CD4-positive, alpha-beta T cell (primary cell): Measurements from ENCODE around the gene TSPAN1. TPM values are rescaled to one million over a fixed set of nuclear protein-coding genes. Genes with fewer than 3 reads are reported as not detected.

Source experiments
- ATAC-seq: fragments of 200-7000 bp; cut with Tn5 transposase; one replicate; pipeline ENCODE4 v1.10.0; 2022; ENCODE audit warnings: mild to moderate bottlenecking; ENCODE audit not compliant: poor library complexity
- CTCF ChIA-PET: fragments of 350-600 bp; sonication (Branson Sonifier 250); formaldehyde crosslinking; loops from one replicate; lab custom pipeline; 2021; ENCODE audit warnings: antibody characterized with exemption, inconsistent platforms; lab: Charles Lee
- POLR2A ChIA-PET: fragments of 350-600 bp; sonication (Branson Sonifier 250); formaldehyde crosslinking; loops from one replicate; lab custom pipeline; 2021; ENCODE audit warnings: antibody characterized with exemption, inconsistent platforms; lab: Charles Lee
- DNase-seq, 14 experiments: peaks; one replicate each; pipeline ENCODE4 v3.0.0-alpha.2; 2013 to 2020; ENCODE audit warnings: mixed read lengths in 2 of 14
- H3K27ac ChIP-seq, 2 donors: one replicate each; pipeline versions ENCODE4 v1.5.1 to v1.7.0; 2013; ENCODE audit warnings: low read length in 2 of 2, low read depth in 1 of 2, mild to moderate bottlenecking in 1 of 2
- H3K27me3 ChIP-seq, 2 experiments: 1 replicate in 1 of 2; 2 replicates in 1 of 2; pipeline versions ENCODE4 v1.6.1 to v1.7.0; 2013; ENCODE audit warnings: low read length in 2 of 2, control low read depth in 1 of 2, mild to moderate bottlenecking in 1 of 2, moderate library complexity in 1 of 2; ENCODE audit not compliant: insufficient read depth in 2 of 2, control insufficient read depth in 1 of 2
- H3K36me3 ChIP-seq: one replicate; pipeline ENCODE4 v1.6.1; 2013; ENCODE audit warnings: low read length, control low read depth; ENCODE audit not compliant: insufficient read depth
- H3K4me1 ChIP-seq: one replicate; pipeline ENCODE4 v1.6.1; 2013; ENCODE audit warnings: low read length, control low read depth; ENCODE audit not compliant: insufficient read depth
- H3K4me3 ChIP-seq: one replicate; pipeline ENCODE4 v1.5.1; 2013; ENCODE audit warnings: mild to moderate bottlenecking, low read length, moderate library complexity
- H3K9me3 ChIP-seq, 2 experiments: 1 replicate in 1 of 2; 2 replicates in 1 of 2; pipeline versions ENCODE4 v1.6.1 to v1.7.0; 2013; ENCODE audit warnings: low read length in 2 of 2, mild to moderate bottlenecking in 2 of 2, control low read depth in 1 of 2, moderate library complexity in 1 of 2; ENCODE audit not compliant: control insufficient read depth in 1 of 2, insufficient read depth in 1 of 2
- H3K27ac Mint-ChIP-seq: one replicate; pipeline ENCODE4 v1.8.0; 2020; ENCODE audit warnings: mixed read lengths
- H3K27me3 Mint-ChIP-seq: one replicate; pipeline ENCODE4 v1.8.0; 2021; ENCODE audit warnings: mixed read lengths
- H3K36me3 Mint-ChIP-seq: one replicate; pipeline ENCODE4 v1.8.0; 2021; ENCODE audit warnings: low read depth, mixed read lengths
- H3K4me1 Mint-ChIP-seq: one replicate; pipeline ENCODE4 v1.8.0; 2021; ENCODE audit warnings: low read depth, mixed read lengths
- H3K4me3 Mint-ChIP-seq: one replicate; pipeline ENCODE4 v1.8.0; 2020; ENCODE audit warnings: mild to moderate bottlenecking, mixed read lengths
- H3K9me3 Mint-ChIP-seq: one replicate; pipeline ENCODE4 v1.8.0; 2020; ENCODE audit warnings: mixed read lengths
- intact Hi-C, 2 experiments: fragments of 100-400 bp; cut with DNase I in 1 of 2; cut with micrococcal nuclease in 1 of 2; formaldehyde crosslinking; loops; one replicate each; pipeline versions ENCODE4 v1.15.1 to v1.9.0; 2023 to 2025; cut with DNase I, micrococcal nuclease
- total RNA-seq, 174 experiments: library from RNA in 2 of 174; stranded (reverse) in 2 of 174; gene quantifications; one replicate each; pipeline ENCODE4 v1.2.3 and lab custom pipeline; 2021 to 2026
- TF ChIP-seq, protein P1 (sequence below): fragments of 200-600 bp; IDR thresholded peaks from one replicate; pipeline ENCODE4 v1.8.0; 2022; ENCODE audit warnings: antibody characterized with exemption, mild to moderate bottlenecking

TSPAN1 gene
- total RNA-seq, 2 experiments from 2014 or later = not detected

DNA sequence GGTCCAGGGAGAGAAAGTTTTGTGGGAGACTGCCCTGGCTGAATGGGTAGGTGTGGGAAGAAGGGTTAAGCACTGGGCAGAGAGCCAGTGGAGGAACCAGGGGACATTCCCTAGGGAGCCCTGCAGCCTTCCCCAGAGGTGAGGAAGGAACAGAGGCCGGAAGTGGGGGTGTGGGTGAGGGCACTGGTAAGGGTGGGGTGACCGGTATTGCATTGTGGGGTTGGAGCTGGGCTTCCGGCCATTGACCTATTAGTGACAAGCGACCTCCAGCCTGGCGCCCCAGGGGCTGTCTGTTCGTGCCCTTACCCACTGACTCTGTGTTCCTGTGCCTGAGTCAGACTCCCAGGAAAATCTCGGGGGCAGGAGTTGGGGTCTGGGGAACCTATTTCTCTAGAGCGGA lies 3.5 kb upstream of the TSPAN1 start:
- ChIA-PET CTCF (no interaction called here), POLR2A (no interaction called here)
- Mint-ChIP-seq H3K9me3 (no peaks in the 10 kb centered on the region), H3K36me3 (no peaks in the 10 kb centered on the region), H3K27me3 (no peaks in the 10 kb centered on the region), H3K27ac (no peak overlapping the region), H3K4me3 (no peak overlapping the region), H3K4me1 (peaks cover 15% of the 10 kb centered on the region)
- intact Hi-C loops = no loop called here
- Histone ChIP-seq H3K9me3 (no peaks in the 10 kb centered on the region), H3K36me3 (no peaks in the 10 kb centered on the region), H3K4me1 (peaks cover 13% of the 10 kb centered on the region), H3K27me3 (no peaks in the 10 kb centered on the region), H3K27ac (no peak overlapping the region), H3K4me3 (no peak overlapping the region)
- TF ChIP-seq, protein P1, sequence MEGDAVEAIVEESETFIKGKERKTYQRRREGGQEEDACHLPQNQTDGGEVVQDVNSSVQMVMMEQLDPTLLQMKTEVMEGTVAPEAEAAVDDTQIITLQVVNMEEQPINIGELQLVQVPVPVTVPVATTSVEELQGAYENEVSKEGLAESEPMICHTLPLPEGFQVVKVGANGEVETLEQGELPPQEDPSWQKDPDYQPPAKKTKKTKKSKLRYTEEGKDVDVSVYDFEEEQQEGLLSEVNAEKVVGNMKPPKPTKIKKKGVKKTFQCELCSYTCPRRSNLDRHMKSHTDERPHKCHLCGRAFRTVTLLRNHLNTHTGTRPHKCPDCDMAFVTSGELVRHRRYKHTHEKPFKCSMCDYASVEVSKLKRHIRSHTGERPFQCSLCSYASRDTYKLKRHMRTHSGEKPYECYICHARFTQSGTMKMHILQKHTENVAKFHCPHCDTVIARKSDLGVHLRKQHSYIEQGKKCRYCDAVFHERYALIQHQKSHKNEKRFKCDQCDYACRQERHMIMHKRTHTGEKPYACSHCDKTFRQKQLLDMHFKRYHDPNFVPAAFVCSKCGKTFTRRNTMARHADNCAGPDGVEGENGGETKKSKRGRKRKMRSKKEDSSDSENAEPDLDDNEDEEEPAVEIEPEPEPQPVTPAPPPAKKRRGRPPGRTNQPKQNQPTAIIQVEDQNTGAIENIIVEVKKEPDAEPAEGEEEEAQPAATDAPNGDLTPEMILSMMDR = no peak
- no peak for DNase-seq
- no peak for ATAC-seq

DNA sequence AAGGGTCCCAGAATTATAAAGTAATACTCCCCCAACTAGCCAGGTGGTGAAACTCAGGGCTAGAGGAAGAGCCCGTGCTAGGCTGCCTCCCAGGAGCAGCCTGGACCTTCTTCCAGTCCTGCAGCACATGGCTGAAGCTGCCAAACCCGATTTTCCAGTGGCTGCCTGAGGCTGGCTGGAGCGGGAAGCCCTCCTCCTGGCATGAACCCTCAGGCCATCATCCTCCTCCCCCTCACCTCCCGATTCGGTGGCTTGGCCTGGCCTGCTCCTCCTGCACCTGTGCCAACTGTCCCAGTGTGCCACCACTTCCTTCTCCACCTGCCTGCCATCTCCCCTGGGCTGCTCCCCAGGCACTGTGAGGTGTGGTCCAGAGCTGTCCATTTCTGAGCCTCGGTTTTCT lies 3.0 kb upstream of the TSPAN1 start:
- ChIA-PET CTCF (no interaction called here), POLR2A (no interaction called here)
- H3K27ac Mint-ChIP-seq = no peak overlapping the region
- H3K4me3 ChIP-seq = no peak overlapping the region
- H3K4me3 Mint-ChIP-seq = no peak overlapping the region
- no peak overlapping the region for H3K27ac ChIP-seq
- TF ChIP-seq, protein P1 = no peak
- H3K9me3 Mint-ChIP-seq = no peaks in the 10 kb centered on the region
- no peaks in the 10 kb centered on the region for H3K9me3 ChIP-seq
- H3K4me1 ChIP-seq = peaks cover 8% of the 10 kb centered on the region
- H3K27me3 ChIP-seq = no peaks in the 10 kb centered on the region
- no peak for DNase-seq
- peaks cover 10% of the 10 kb centered on the region for H3K4me1 Mint-ChIP-seq
- intact Hi-C loops = no loop called here
- H3K27me3 Mint-ChIP-seq = no peaks in the 10 kb centered on the region
- no peaks in the 10 kb centered on the region for H3K36me3 ChIP-seq
- no peak for ATAC-seq
- H3K36me3 Mint-ChIP-seq = no peaks in the 10 kb centered on the region

DNA sequence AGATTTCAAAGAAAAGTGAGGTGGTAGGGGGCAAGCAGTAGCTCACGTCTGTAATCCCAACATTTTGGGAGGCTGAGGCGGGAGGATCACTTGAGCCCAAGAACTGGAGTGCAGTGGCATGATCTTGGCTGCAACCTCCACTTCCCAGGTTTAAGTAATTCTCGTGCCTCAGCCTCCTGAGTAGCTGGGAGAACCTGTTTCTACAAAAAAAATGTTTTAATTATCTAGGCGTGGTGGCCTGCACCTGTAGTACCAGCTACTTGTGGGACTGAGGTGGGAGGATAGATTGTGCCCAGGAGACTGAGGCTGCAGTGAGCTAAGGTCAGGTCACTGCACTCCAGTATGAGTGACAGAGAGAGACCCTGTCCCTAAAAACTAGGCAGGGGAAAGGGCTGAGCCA lies 2.6 kb upstream of the TSPAN1 start:
- Mint-ChIP-seq H3K27me3 (no peaks in the 10 kb centered on the region), H3K36me3 (no peaks in the 10 kb centered on the region), H3K27ac (no peak overlapping the region), H3K4me3 (no peak overlapping the region), H3K9me3 (no peaks in the 10 kb centered on the region), H3K4me1 (peaks cover 6% of the 10 kb centered on the region)
- CTCF ChIA-PET = no interaction called here
- intact Hi-C loops = no loop called here
- no peaks in the 10 kb centered on the region for H3K27me3 ChIP-seq
- no peak overlapping the region for H3K4me3 ChIP-seq
- H3K36me3 ChIP-seq = no peaks in the 10 kb centered on the region
- H3K27ac ChIP-seq = no peak overlapping the region
- TF ChIP-seq, protein P1 = no peak
- peaks cover 4% of the 10 kb centered on the region for H3K4me1 ChIP-seq
- H3K9me3 ChIP-seq = no peaks in the 10 kb centered on the region
- POLR2A ChIA-PET = interaction anchor here (0.9 kb wide), 1 partner anchor 37 kb away, joined by 3 read pairs; no protein-coding TSS in a partner anchor
- no peak for ATAC-seq
- DNase-seq = no peak
